D341Med (cell line): ENCODE results near the gene PLD6.
"Not testable (repeated sequence)": the region's sequence is repeated elsewhere in the genome, so short reads cannot be mapped to it uniquely, and the experiment has no call there.

Experiments
- DNase-seq: peaks from one replicate; pipeline ENCODE4 v3.0.0; 2012; ENCODE audit warnings: low spot score

Gene PLD6

GRCh38 chr17:17175917-17176316, 30.2 kb downstream of the PLD6 start:
- DNase-seq: no peak

DNA sequence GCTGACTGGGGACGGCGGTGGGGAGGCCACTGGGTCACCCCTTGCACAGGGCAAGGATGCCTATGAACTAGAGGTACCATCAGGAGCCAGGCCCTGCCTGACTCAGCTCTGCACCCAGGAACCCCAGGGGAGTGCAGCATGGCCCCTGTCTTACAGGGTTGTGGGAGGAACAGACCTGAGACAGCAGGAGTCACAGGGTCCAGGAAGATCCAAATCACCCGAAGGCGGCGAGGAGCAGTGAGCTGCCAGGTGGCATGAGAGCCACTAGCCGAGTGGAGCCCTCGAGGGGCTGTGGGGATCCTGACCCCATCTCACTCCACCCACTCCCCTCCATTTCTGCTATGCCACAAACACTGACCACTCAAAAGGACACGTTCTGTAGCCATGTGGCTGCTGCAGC, 30.8 kb downstream of the PLD6 start:
- no peak for DNase-seq

DNA sequence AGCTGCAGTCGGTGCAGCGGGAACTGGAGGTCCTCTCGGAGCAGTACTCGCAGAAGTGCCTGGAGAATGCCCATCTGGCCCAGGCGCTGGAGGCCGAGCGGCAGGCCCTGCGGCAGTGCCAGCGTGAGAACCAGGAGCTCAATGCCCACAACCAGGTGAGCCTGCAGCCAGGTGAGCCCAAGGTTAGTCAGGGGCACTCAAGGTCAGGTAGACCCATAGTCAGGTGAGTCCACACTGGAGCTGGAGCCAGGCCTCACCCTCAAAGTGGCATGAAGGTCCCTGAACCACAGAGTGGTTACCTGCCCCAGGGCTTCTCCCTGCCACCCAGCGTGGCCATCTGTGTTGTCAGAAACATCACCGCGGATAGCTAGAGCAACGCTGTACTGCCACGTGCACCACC, 32.2 kb downstream of the PLD6 start:
- DNase-seq: no peak

DNA sequence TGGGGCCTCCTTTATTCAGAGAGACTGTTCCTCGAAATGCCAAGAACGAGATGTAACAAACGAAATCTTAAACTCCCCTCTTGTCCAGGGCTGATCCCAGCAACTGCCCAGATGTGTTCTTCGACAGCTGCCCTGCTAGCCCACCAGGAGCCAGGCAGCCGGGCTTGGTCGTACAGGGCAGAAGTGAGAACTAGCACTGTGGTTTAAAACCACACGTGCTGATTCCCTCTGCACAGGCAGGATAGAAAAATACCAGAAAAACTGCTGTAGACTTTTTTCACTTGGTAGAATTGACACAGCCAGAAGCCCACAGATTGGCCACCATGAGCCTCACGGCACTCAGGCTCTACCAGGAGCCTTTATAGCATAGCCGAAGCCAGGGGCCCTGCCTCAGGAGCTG, 33.1 kb downstream of the PLD6 start:
- no peak for DNase-seq

- no peak for DNase-seq
Observed at GRCh38 chr17:17172001-17172939, 33.9 kb downstream of the PLD6 start.

GRCh38 chr17:17171186-17171585, 34.9 kb downstream of the PLD6 start:
- DNase-seq: no peak

DNA sequence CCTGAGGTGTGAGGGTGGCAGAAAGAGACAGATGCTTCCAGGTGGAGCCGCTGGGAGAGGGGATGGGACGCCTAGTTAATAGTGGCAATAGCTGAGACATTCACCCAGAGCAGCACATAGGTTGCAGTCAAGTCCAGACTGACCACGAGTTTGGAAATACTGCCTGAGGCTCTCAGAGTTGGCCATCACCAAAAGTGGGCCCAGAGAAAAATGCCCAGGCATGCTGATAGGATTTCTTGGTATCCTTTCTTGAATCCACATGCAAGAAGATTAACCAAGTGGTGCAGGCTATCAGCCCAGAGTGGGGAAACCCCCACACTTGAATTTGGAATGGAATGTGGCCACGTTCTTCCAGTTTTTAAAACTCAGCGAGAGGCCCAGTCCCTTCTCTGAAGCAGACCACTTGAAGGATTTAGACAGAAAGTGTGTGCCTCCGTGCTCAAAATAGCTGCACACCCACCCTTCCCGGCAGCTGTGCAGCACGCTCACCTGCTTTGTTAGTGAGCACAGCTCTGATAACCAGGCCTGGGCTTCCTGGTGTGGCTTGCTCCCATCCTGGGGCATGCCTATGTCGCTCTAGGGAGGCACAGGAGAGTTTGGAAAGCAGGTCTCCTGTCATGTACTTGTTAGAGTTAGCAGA, 35.7 kb downstream of the PLD6 start:
- DNase-seq: no peak

DNA sequence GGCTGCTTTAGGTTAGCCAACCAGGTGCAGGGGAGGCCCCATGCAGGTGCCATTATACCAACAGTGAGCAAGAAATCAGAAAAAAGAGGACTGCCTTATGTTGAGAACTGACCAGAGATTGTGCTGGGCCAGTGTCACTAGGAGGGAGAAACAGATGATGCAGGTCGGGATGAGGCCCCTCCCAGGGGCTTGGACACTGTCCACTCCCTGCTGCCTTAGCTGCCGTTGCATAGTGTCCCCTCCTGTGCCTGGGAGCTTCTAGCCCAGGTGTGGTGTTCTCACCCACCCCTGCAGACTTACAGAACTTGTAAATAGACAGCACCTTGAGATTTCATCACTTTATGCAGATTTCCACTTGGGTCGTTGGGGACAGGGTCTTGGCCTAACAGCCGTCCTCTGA, 36.7 kb downstream of the PLD6 start:
- no peak for DNase-seq

DNA sequence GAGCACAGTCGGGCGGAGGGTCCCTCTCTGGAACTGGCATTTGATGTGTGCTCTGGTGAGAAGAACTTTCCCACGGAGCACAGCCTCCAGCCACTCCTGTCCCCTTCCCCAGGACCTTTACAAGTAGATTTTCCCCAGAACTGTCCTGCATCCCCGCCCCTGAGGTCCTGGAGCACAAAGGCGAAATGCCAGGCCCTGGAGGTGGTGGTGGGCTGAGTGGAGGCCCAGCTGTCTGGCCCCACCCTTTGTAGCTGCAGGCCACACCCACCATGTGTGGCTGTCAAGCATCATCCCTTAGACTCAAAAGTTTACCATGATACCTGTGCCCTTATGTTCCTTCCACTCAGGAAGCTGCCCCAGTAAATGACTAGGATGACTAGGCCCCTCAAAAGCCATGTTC, 37.7 kb downstream of the PLD6 start:
- no peak for DNase-seq

GRCh38 chr17:17167986-17168385, 38.1 kb downstream of the PLD6 start:
- no peak for DNase-seq

GRCh38 chr17:17167356-17167755, 38.8 kb downstream of the PLD6 start:
- DNase-seq: no peak

DNA sequence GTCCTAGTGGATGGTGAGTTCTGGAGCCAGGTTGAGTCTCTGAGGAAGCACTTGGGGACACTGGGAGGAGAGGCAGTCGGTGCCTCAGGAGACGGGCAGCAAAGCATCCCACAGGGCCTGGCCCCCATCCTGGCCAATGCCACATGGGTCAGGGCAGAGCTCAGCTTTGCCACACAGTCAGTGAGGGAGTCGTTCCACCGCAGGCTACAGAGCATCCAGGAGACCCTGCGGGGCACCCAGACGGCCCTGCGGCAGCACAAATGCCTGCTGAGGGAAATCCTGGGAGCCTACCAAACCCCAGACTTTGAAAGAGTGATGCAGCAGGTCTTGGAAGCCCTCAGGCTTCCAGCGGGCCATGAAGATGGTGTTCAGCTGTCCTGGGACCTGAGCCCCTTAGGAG, 39.7 kb downstream of the PLD6 start:
- no peak for DNase-seq

- DNase-seq: no peak
Observed at GRCh38 chr17:17165666-17166308, 40.3 kb downstream of the PLD6 start.

DNA sequence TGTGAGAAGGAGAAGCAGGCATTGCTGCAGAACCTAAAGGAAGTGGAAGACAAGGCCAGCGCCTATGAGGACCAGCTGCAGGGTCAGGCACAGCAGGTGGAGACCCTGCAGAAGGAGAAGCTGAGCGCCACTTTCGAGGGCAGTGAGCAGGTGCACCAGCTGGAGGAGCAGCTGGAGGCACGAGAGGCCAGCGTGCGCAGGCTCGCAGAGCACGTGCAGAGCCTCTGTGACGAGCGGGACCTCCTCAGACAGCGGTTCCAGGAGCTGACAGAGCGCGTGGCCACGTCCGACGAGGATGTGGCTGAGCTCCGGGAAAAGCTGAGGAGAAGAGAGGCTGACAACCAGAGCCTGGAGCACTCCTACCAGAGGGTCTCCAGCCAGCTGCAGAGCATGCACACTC, 41.5 kb downstream of the PLD6 start:
- no peak for DNase-seq

DNA sequence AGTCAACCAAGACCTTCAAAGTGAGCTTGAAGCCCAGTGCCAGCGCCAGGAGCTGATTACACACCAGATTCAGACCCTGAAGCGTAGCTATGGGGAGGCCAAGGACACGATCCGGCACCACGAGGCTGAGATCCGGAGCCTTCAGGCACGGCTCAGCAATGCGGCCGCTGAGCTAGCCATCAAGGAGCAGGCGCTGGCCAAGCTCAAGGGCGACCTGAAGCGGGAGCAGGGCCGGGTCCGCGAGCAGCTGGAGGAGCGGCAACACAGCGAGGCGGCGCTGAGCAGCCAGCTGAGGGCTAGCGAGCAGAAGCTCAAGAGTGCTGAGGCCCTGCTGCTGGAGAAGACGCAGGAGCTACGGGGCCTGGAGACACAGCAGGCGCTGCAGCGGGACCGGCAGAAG, 42.0 kb downstream of the PLD6 start:
- no peak for DNase-seq

- no peak for DNase-seq
Observed at GRCh38 chr17:17161759-17162158, 44.4 kb downstream of the PLD6 start.

DNA sequence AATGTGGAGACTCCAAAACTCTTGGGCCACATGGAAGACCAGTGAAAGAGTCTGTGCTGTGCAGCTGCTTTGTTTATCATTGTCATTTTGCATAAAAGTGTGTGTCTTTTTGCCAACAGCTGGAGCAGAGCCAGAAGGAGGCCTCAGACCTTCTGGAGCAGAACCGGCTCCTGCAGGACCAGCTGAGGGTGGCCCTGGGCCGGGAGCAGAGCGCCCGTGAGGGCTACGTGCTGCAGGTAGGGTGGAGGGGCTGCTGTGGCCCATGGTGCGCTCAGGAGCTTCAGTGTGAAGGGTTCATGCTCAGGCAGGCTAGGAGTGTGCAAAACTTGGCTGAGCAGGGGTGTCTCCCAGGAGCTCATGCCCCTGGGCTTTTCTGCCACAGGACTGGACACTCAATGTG, 45.0 kb downstream of the PLD6 start:
- no peak for DNase-seq

DNA sequence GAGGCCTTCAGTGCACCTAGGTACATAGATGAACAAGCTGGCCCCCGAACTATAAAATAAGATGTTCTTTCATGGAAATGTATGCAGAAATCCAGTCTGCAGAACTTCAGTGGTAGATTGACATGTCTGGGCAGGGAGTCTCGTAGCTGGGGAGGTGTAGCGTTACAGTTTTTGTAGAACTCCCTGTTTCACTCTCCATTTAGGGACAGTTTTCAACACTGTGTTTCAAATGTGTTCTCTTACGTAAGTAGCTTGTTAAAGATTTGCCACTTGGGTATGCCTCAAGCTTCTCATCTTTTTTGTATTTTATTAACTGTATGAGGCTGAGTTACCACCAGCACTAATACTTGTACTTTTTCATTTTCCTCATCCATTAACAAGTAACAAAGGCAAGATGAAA, 46.6 kb downstream of the PLD6 start:
- no peak for DNase-seq

- DNase-seq: not testable (repeated sequence)
Observed at GRCh38 chr17:17158506-17158905, 47.6 kb downstream of the PLD6 start.

GRCh38 chr17:17157041-17157440, 49.1 kb downstream of the PLD6 start:
- DNase-seq: no peak

GRCh38 chr17:17156511-17156910, 49.6 kb downstream of the PLD6 start:
- no peak for DNase-seq

DNA sequence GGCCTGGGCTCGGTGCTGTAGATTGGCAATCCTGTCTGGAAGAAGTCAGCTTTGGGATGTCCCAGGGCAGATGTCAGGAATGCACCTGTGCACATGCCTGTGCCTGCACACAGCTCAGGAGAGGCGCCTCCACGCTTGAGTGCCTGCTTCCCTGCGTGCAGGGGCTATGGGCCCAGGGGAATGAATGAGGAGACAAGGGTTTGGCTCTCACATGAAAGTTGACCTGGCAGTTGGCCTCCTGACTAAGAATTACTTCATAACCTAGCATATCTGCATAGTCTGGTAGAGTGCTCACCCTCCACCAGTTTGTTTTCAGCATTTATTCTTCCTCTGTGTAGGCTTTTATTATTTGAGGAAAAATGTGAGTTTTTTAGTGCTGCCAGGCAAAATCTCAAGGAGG, 50.0 kb downstream of the PLD6 start:
- DNase-seq: no peak

DNA sequence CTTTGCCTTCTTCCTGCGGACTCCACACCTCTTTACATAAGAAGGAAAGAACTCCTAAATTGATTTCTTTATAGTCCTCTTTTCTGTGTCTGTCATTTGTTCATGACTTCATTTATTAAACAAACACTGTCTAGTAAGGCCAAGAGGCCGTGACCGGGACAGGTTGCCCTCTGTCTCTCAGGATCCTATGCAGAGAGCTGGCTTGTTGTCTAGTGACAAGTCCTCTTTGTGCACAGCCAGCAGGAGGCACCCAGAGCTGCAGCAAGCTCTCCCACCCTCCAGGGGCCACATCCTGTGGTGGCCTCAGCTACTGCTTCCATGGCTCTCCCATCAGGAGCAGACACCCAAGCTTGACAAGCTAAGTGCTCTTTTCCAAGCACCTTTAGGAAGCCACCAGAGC, 50.6 kb downstream of the PLD6 start:
- no peak for DNase-seq
